ENCODE results near the gene WDR90.

DNA sequence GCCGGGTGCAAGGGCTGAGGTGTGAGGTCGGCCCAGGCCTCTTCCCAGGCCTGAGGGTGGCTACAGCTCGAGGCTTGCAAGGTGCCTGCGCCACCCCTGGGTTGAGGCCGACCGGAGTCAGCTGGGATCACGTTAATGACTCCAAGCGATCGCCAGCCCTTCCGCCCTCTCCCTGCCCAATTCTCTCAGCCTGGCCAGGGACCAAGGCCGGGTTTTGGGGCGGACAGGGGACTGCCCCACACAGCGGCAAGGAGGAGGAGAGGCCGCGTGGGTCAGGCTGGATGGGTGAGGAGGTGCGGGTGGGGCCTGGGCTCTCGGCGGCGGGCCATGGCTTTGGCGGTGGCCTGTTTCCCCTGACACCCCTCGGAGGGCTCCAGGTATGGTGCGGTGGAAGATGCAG lies 44.2 kb downstream of the WDR90 start:
- TF ChIP-seq, protein P1, sequence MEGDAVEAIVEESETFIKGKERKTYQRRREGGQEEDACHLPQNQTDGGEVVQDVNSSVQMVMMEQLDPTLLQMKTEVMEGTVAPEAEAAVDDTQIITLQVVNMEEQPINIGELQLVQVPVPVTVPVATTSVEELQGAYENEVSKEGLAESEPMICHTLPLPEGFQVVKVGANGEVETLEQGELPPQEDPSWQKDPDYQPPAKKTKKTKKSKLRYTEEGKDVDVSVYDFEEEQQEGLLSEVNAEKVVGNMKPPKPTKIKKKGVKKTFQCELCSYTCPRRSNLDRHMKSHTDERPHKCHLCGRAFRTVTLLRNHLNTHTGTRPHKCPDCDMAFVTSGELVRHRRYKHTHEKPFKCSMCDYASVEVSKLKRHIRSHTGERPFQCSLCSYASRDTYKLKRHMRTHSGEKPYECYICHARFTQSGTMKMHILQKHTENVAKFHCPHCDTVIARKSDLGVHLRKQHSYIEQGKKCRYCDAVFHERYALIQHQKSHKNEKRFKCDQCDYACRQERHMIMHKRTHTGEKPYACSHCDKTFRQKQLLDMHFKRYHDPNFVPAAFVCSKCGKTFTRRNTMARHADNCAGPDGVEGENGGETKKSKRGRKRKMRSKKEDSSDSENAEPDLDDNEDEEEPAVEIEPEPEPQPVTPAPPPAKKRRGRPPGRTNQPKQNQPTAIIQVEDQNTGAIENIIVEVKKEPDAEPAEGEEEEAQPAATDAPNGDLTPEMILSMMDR (IDR thresholded peaks at IDR 0.05): no peak
- TF ChIP-seq POLR2A (IDR thresholded peaks at IDR 0.05): no peak
